HUES6 (cell line): Measurements from ENCODE around the gene PPM1J.

Experiments used
- H3K27ac ChIP-seq: 2 replicates; pipeline ENCODE4 v1.7.0; 2013; ENCODE audit warnings: low read depth, mild to moderate bottlenecking, low read length, inconsistent platforms
- H3K27me3 ChIP-seq: 2 replicates; pipeline ENCODE4 v1.6.1; 2013; ENCODE audit warnings: low read length; ENCODE audit not compliant: control insufficient read depth, insufficient read depth
- H3K36me3 ChIP-seq: 2 replicates; pipeline ENCODE4 v1.6.1; 2013; ENCODE audit warnings: low read length; ENCODE audit not compliant: control insufficient read depth, insufficient read depth
- H3K4me1 ChIP-seq: 2 replicates; pipeline ENCODE4 v1.6.1; 2013; ENCODE audit warnings: low read length; ENCODE audit not compliant: control insufficient read depth, insufficient read depth
- H3K4me3 ChIP-seq: 2 replicates; pipeline ENCODE4 v1.5.1; 2013; ENCODE audit warnings: low read depth, low read length
- H3K9ac ChIP-seq: one replicate; pipeline ENCODE4 v1.6.1; 2013; ENCODE audit warnings: mild to moderate bottlenecking, low read length
- H3K9me3 ChIP-seq: 2 replicates; pipeline ENCODE4 v1.6.1; 2013; ENCODE audit warnings: low read depth, low read length; ENCODE audit not compliant: control insufficient read depth, insufficient read depth

PPM1J gene

DNA sequence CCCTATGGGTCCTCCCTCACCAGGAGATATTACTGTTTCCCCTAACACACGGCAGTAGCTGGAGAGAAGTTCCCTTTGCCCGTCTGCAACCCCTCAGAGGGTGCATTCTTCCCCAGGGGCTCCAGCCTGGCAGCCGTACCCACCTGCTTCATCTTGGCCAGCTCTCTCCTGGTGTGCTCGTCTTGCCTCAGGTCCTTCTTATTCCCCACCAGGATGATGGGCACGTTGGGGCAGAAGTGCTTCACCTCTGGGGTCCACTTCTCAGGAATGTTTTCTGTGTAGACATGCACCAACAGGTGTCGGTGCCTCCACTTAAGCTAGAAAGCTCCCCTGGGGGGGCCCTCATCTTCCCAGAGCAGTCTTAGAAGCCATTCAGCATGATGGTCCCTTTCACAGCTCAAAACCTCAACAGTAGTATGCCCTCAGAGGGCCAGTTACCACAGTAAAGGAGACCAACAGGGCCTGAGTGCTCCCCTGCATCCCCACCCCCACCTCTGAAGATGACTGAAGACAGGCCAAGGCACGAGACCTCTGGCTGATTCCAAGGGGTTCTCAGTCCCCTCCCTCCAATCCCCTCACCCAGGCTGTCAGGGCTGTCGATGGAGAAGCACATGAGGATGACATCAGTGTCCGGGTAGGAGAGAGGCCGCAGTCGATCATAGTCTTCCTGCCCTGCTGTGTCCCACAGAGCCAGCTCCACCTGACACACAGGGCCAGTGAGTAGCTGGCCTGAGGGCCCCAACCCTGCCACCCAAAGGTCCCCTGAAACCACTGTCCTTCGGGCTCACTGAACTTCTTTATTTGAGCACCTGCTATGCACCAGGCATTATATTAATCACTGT is 12.5 kb downstream of the PPM1J start:
- Histone ChIP-seq H3K4me1 (peaks cover 77% of the 10 kb centered on the region), H3K9me3 (no peaks in the 10 kb centered on the region), H3K4me3 (no peak overlapping the region), H3K9ac (no peak overlapping the region), H3K27me3 (peaks cover 77% of the 10 kb centered on the region), H3K27ac (no peak overlapping the region), H3K36me3 (peaks cover 35% of the 10 kb centered on the region)

GRCh38 chr1:112702067-112702395 is 13.1 kb downstream of the PPM1J start:
- Histone ChIP-seq H3K4me3 (no peak overlapping the region), H3K27ac (no peak overlapping the region), H3K9me3 (no peaks in the 10 kb centered on the region), H3K9ac (no peak overlapping the region), H3K36me3 (peaks cover 37% of the 10 kb centered on the region), H3K27me3 (peaks cover 76% of the 10 kb centered on the region), H3K4me1 (peaks cover 75% of the 10 kb centered on the region)

DNA sequence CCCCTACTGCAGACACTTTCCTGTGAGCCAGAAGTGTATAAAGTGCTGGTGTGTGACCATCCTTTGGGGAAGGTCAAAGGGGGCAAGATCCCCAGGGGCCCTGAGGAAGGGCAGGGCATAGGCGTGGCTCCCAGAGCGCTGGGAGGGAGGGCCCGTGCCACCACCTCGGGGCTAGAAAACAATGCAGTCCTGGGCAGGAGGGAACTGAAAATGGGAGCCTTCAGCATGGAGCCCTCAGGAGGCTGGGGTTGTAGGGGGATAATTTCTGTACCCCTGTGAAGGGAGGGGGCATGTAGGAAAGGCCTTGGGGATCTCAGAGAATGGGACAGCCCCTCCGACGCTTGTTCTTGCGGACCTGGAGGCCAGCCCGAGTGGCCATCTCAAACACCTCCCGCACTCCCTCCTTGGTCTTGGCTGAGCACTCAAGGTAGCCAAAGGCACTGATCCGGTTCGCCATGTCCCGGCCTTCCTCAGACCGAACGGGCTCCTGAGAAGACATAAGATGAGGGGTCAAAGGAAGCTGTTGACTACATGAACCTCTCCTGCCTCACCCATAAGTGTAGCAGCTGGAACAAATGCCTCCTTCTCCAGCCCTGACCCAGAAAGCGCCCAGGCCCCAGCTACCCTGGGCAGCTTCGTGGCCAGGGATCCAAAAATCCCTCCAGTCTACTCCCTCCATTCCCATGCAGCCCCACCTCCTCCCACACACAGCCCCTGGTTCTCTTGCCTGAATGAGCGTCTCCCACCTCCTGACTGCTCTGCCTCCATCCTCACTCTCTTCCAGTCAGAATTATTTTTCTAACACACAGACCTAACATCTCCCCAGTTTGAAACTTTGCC is 13.7 kb downstream of the PPM1J start:
- peak overlapping the region; percentile 27; the same call in 1 of the 2 replicates for H3K27ac ChIP-seq
- H3K4me3 ChIP-seq, result peak overlapping the region; percentile 34; the same call in 1 of the 2 replicates
- H3K36me3 ChIP-seq, result peaks cover 42% of the 10 kb centered on the region
- peak overlapping the region; percentile 49 for H3K9ac ChIP-seq
- peaks cover 75% of the 10 kb centered on the region for H3K4me1 ChIP-seq
- no peaks in the 10 kb centered on the region for H3K9me3 ChIP-seq
- peaks cover 80% of the 10 kb centered on the region for H3K27me3 ChIP-seq

DNA sequence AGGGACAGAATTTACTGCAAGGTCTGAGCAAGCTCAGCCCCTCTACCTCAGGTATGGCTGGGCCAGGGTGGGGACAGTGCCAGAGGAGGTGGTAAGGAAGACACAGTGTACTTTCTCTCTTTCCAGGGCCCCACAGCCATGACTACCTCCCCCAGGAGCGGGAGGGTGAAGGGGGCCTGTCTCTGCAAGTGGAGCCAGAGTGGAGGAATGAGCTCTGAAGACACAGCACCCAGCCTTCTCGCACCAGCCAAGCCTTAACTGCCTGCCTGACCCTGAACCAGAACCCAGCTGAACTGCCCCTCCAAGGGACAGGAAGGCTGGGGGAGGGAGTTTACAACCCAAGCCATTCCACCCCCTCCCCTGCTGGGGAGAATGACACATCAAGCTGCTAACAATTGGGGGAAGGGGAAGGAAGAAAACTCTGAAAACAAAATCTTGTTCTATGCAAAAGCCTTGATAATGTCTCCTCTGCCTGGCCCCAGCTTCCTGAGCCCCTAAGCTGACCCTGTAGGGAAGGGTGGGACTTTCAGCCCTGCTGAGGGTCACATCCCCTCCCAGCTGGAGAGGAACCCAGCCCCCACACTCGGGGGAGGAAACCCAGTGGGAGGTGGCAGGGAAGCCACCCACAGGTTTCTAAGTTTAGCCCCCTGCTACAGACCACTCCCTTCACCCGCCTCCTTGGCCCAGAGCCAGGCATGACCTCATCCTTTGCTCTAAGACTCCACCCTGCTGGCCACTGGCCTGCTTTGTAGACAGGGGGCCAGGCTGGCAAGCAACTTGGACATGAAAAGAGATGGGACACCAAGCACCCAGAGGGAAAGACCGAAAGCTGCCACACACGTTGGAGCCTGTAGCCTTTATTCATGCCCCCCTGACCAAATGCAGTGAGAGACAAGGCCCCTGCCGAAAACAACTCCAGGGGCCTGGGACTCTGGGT is 14.6 kb downstream of the PPM1J start:
- peaks cover 71% of the 10 kb centered on the region for H3K4me1 ChIP-seq
- H3K27ac ChIP-seq, result peak overlapping the region; percentile 27; the same call in 1 of the 2 replicates
- peaks cover 72% of the 10 kb centered on the region for H3K27me3 ChIP-seq
- peak overlapping the region; percentile 37 for H3K4me3 ChIP-seq
- peaks cover 45% of the 10 kb centered on the region for H3K36me3 ChIP-seq
- H3K9me3 ChIP-seq, result no peaks in the 10 kb centered on the region
- peak overlapping the region; percentile 67 for H3K9ac ChIP-seq

- Histone ChIP-seq H3K4me3 (peak overlapping the region; percentile 37), H3K36me3 (peaks cover 54% of the 10 kb centered on the region), H3K4me1 (peaks cover 63% of the 10 kb centered on the region), H3K9ac (peak overlapping the region; percentile 67), H3K27me3 (peaks cover 68% of the 10 kb centered on the region), H3K9me3 (no peaks in the 10 kb centered on the region), H3K27ac (peak overlapping the region; percentile 18; the same call in 1 of the 2 replicates)
Observed at GRCh38 chr1:112699425-112700144, 15.5 kb downstream of the PPM1J start.

GRCh38 chr1:112698366-112699310 is 16.5 kb downstream of the PPM1J start:
- Histone ChIP-seq H3K9me3 (no peaks in the 10 kb centered on the region), H3K27ac (no peak overlapping the region), H3K4me3 (no peak overlapping the region), H3K4me1 (peaks cover 54% of the 10 kb centered on the region), H3K27me3 (peaks cover 59% of the 10 kb centered on the region), H3K36me3 (peaks cover 63% of the 10 kb centered on the region), H3K9ac (no peak overlapping the region)

- Histone ChIP-seq H3K9me3 (no peaks in the 10 kb centered on the region), H3K4me1 (peaks cover 47% of the 10 kb centered on the region), H3K9ac (no peak overlapping the region), H3K27ac (no peak overlapping the region), H3K36me3 (peaks cover 67% of the 10 kb centered on the region), H3K27me3 (peaks cover 50% of the 10 kb centered on the region), H3K4me3 (no peak overlapping the region)
Observed at GRCh38 chr1:112697781-112698201, 17.3 kb downstream of the PPM1J start.

- Histone ChIP-seq H3K4me3 (no peak overlapping the region), H3K36me3 (peaks cover 69% of the 10 kb centered on the region), H3K4me1 (peaks cover 39% of the 10 kb centered on the region), H3K27me3 (peaks cover 40% of the 10 kb centered on the region), H3K9ac (no peak overlapping the region), H3K27ac (no peak overlapping the region), H3K9me3 (no peaks in the 10 kb centered on the region)
Observed at GRCh38 chr1:112696578-112697314, 18.4 kb downstream of the PPM1J start.

- no peak overlapping the region for H3K9ac ChIP-seq
- peaks cover 66% of the 10 kb centered on the region for H3K36me3 ChIP-seq
Observed at GRCh38 chr1:112695276-112695675, 19.9 kb downstream of the PPM1J start.

More at GRCh38 chr1:112695276-112695675, 19.9 kb downstream of the PPM1J start:
- Histone ChIP-seq H3K4me3 (no peak overlapping the region), H3K27me3 (peaks cover 31% of the 10 kb centered on the region), H3K27ac (no peak overlapping the region), H3K9me3 (no peaks in the 10 kb centered on the region), H3K4me1 (peaks cover 25% of the 10 kb centered on the region)
